Sigmoid colon (tissue), 7 donors: Measurements from ENCODE around the gene INKA1. TPM values are rescaled to one million over a fixed set of nuclear protein-coding genes. Genes with fewer than 3 reads are reported as not detected.
"Not testable (repeated sequence)": the region's sequence is repeated elsewhere in the genome, so short reads cannot be mapped to it uniquely, and the experiment has no call there.

ENCODE experiments used
- DNase-seq: peaks from one replicate; pipeline ENCODE4 v3.0.0-alpha.2; 2019
- H3K27ac ChIP-seq, 4 donors: fragments of 200-600 bp; sonication (generic); one replicate each; pipeline ENCODE4 v1.5.1; 2016 to 2019; ENCODE audit warnings: mild to moderate bottlenecking in 1 of 4
- H3K27me3 ChIP-seq, 3 donors: fragments of 200-600 bp; sonication (generic); one replicate each; pipeline ENCODE4 v1.5.1; 2019; ENCODE audit warnings: mild to moderate bottlenecking in 1 of 3
- H3K36me3 ChIP-seq, 4 donors: fragments of 200-600 bp; sonication (generic); one replicate each; pipeline ENCODE4 v1.5.1; 2016 to 2019
- H3K4me1 ChIP-seq, 4 donors: fragments of 200-600 bp; sonication (generic); one replicate each; pipeline ENCODE4 v1.5.1; 2017 to 2019
- H3K4me3 ChIP-seq, 4 donors: fragments of 200-600 bp; sonication (generic); one replicate each; pipeline ENCODE4 v1.5.1; 2017 to 2019; ENCODE audit warnings: mild to moderate bottlenecking in 2 of 4, moderate library complexity in 1 of 4
- H3K9me3 ChIP-seq, 4 donors: fragments of 200-600 bp in 3 of 4; sonication (generic) in 3 of 4; one replicate each; pipeline versions ENCODE4 v1.5.1 to v1.6.1; 2013 to 2019
- CTCF ChIP-seq, 4 experiments: fragments of 450-650 bp in 3 of 4; fragments of 200-600 bp in 1 of 4; IDR thresholded peaks; one replicate each; pipeline ENCODE4 v1.5.1; 2016 to 2019; ENCODE audit warnings: antibody characterized with exemption in 4 of 4, mild to moderate bottlenecking in 3 of 4, moderate library complexity in 2 of 4
- EP300 ChIP-seq, 4 donors: sonication (generic); formaldehyde crosslinking; IDR thresholded peaks; one replicate each; pipeline ENCODE4 v1.6.1; 2017; ENCODE audit warnings: antibody characterized with exemption in 4 of 4
- POLR2A ChIP-seq, 2 donors: fragments of 450-650 bp; IDR thresholded peaks; one replicate each; pipeline ENCODE4 v1.6.1; 2016; ENCODE audit warnings: antibody characterized with exemption in 2 of 2, mild to moderate bottlenecking in 2 of 2, moderate library complexity in 2 of 2
- POLR2AphosphoS5 ChIP-seq, 4 donors: sonication (generic); formaldehyde crosslinking; IDR thresholded peaks; one replicate each; pipeline ENCODE4 v1.6.1; 2017; ENCODE audit warnings: antibody characterized with exemption in 4 of 4
- WGBS, 2 donors: extraction: QIAGEN DNeasy Blood & Tissue Kit; methylation state at CpG; one replicate each; pipeline ENCODE4 v1.1.7; 2013; 5-methylcytosine and 5-hydroxymethylcytosine counted together
- intact Hi-C: fragments of 100-400 bp; cut with DNase I; formaldehyde crosslinking; loops from one replicate; pipeline ENCODE4 v1.15.1; 2023
- polyA plus RNA-seq, 3 donors: library from polyadenylated mRNA; stranded (reverse); fragments of 200-250 nt; gene quantifications; one replicate each; pipeline ENCODE4 v1.2.3, GENCODE V29; 2013
- total RNA-seq, 4 donors: library from RNA; depleted of rRNA; stranded (reverse); fragments of >200 nt; gene quantifications; one replicate each; pipeline ENCODE4 v1.1.0, GENCODE V29; 2016
- donor health status: healthy with polysubstance abuse.
- donor health status: Bipolar disorder and iron deficiency.
- donor health status: healthy.

INKA1 gene
- total and polyA plus RNA-seq, 7 donors = 0.60 to 5.0 (median 3.7) TPM; not detected in 1

- TF ChIP-seq EP300 (IDR thresholded peaks at IDR 0.05) (no peak), POLR2AphosphoS5 (IDR thresholded peaks at IDR 0.05) (no peak), CTCF (IDR thresholded peaks at IDR 0.05) (no peak), POLR2A (IDR thresholded peaks at IDR 0.05) (no peak)
- Histone ChIP-seq H3K9me3 (no peaks in the 10 kb centered on the region), H3K36me3 (peaks cover 0 to 10% (median 3%) of the 10 kb centered on the region in 4 donors), H3K27me3 (no peaks in the 10 kb centered on the region), H3K4me3 (no peak overlapping the region), H3K4me1 (peaks cover 0 to 23% (median 15%) of the 10 kb centered on the region in 4 donors), H3K27ac (no peak overlapping the region)
- no peak for DNase-seq
- intact Hi-C loops = no loop called here
- WGBS, 2 donors = 79 to 82% methylated on average over 1 of the region's 1 CpG
Observed at GRCh38 chr3:49771340-49771938, 31.6 kb upstream of the INKA1 start.

- no peak for DNase-seq
- Histone ChIP-seq H3K4me3 (no peak overlapping the region), H3K27me3 (no peaks in the 10 kb centered on the region), H3K9me3 (no peaks in the 10 kb centered on the region), H3K27ac (no peak overlapping the region), H3K36me3 (peaks cover 0 to 18% (median 8%) of the 10 kb centered on the region in 4 donors), H3K4me1 (peaks cover 0 to 23% (median 15%) of the 10 kb centered on the region in 4 donors)
- intact Hi-C loops = no loop called here
- 97 to 100% methylated on average over 2 of the region's 2 CpGs for WGBS, 2 donors
- TF ChIP-seq POLR2A (IDR thresholded peaks at IDR 0.05) (no peak), EP300 (IDR thresholded peaks at IDR 0.05) (no peak), CTCF (IDR thresholded peaks at IDR 0.05) (no peak), POLR2AphosphoS5 (IDR thresholded peaks at IDR 0.05) (no peak)
Observed at GRCh38 chr3:49772703-49773102, 30.4 kb upstream of the INKA1 start.

GRCh38 chr3:49775538-49775937, 27.5 kb upstream of the INKA1 start:
- peaks cover 0 to 13% (median 3%) of the 10 kb centered on the region in 4 donors for H3K36me3 ChIP-seq
- H3K27ac ChIP-seq = peak overlapping the region in 3 of 4 donors; percentile 1 to 67 (median 59)
- TF ChIP-seq CTCF (IDR thresholded peaks at IDR 0.05) (no peak), POLR2AphosphoS5 (IDR thresholded peaks at IDR 0.05) (no peak), EP300 (IDR thresholded peaks at IDR 0.05) (no peak), POLR2A (IDR thresholded peaks at IDR 0.05) (no peak)
- DNase-seq = peak; percentile 77
- no peaks in the 10 kb centered on the region for H3K9me3 ChIP-seq
- peaks cover 0 to 33% (median 18%) of the 10 kb centered on the region in 4 donors for H3K4me1 ChIP-seq
- 75 to 80% methylated on average over 3 of the region's 3 CpGs for WGBS, 2 donors
- intact Hi-C loops = no loop called here
- H3K27me3 ChIP-seq = no peaks in the 10 kb centered on the region
- no peak overlapping the region for H3K4me3 ChIP-seq

GRCh38 chr3:49776101-49776500, 27.0 kb upstream of the INKA1 start:
- H3K27me3 ChIP-seq, H3K4me3 ChIP-seq, H3K9me3 ChIP-seq, intact Hi-C loops: not testable (repeated sequence)
- peaks cover 0 to 15% (median 3%) of the 10 kb centered on the region in 4 donors for H3K36me3 ChIP-seq
- 94 to 96% methylated on average over 8 of the region's 8 CpGs for WGBS, 2 donors
- H3K27ac ChIP-seq = peak overlapping the region in 1 of 4 donors; percentile 67
- H3K4me1 ChIP-seq = peaks cover 0 to 39% (median 24%) of the 10 kb centered on the region in 4 donors
- DNase-seq = peak; percentile 51

- Histone ChIP-seq H3K4me3 (no peak overlapping the region), H3K27ac (no peak overlapping the region), H3K27me3 (no peaks in the 10 kb centered on the region), H3K9me3 (no peaks in the 10 kb centered on the region), H3K4me1 (peaks cover 0 to 63% (median 53%) of the 10 kb centered on the region in 4 donors), H3K36me3 (peaks cover 0 to 44% (median 3%) of the 10 kb centered on the region in 4 donors)
- TF ChIP-seq EP300 (IDR thresholded peaks at IDR 0.05) (no peak), CTCF (IDR thresholded peaks at IDR 0.05) (no peak)
- DNase-seq = peak; percentile 9
- intact Hi-C loops = no loop called here
- WGBS, 2 donors = 92 to 93% methylated on average over 5 of the region's 5 CpGs
Observed at GRCh38 chr3:49779358-49780079, 23.5 kb upstream of the INKA1 start.
